OCI-M2 (cell line): ENCODE data around the gene QPCTL.

ENCODE experiments used
- DNase-seq: peaks from one replicate; lab custom pipeline; 2025; ENCODE audit not compliant: unreplicated experiment; lab: John Stamatoyannopoulos, UW

QPCTL gene

GRCh38 chr19:45692187-45693105, at the start of gene QPCTL:
Gene QPCTL, plus strand, starts transcription at chr19:45692666. Its CDS starts 38 bp downstream, at chr19:45692704.
- DNase-seq, result peak; percentile 99

GRCh38 chr19:45643024-45643926, 49.2 kb upstream of the QPCTL start:
- peak; percentile 88 for DNase-seq

GRCh38 chr19:45643927-45644771, 48.3 kb upstream of the QPCTL start:
- no peak for DNase-seq

DNA sequence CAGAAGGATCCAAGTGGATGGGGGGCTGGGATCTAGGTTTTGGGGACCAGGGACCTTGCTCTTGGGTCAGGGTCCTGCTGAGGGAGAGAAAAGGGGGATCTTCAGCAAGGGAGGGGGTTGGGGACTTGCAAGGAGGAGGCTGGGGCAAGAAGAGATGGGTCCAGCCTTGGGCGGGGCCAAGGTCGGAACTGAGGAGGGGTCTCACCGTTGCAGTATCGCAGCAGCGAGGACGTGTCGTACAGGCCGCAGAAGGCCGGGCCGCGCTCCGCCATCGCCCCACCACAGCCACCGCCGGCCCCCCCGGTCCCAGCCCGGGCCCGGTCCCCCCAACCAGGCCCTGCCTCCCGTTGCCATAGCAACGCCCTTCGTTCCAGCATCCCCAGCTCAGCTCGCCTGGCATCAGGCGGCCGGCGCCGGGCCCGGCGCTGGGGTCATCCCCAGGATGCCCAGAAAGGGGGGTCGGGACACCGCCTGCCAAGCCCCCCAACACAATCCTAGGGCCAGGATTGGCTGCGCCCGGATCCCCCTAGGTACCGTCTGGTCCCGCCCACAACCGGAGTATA, 47.3 kb upstream of the QPCTL start:
- DNase-seq, result no peak

GRCh38 chr19:45645631-45646344, 46.7 kb upstream of the QPCTL start:
- DNase-seq, result no peak

DNA sequence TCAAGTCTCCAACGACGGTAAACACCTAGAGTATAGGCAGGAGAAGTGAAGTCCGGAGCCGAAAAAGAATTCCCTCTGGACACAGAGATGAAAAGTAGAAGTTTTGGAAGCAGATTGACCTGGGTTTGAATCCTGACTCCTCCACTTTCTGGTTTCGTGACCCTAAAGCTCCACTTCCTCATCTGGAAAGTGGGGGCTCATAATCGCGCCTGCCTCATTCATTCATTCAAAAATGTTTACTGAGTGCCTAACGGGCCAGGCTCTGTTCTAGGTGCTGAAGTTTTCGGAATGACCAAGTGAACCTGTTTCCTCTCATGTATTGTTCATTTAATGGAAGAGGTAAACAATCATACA, 46.1 kb upstream of the QPCTL start:
- no peak for DNase-seq

GRCh38 chr19:45650722-45651121, 41.7 kb upstream of the QPCTL start:
- DNase-seq, result no peak

DNA sequence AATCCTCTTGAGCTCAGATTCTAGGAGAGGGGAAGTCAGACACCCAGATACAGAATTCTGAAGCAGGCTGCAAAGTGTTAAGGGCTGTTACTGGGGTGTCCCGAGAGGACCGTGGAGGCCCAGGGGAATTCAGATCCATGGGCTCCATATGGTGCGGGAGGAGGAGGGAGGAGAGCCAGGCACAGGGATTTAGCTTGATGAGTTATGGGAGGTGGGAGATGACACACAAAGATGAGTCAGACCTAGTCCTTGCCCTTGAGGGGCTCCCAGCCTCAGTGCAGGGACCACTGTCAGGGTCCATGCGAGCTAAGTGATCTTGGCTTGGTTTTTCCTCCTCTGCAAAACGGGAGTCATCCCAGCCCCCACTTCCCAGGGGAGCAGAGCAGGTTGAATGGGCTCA, 38.8 kb upstream of the QPCTL start:
- DNase-seq, result no peak

- no peak for DNase-seq
Measured at GRCh38 chr19:45655073-45655472, 37.4 kb upstream of the QPCTL start.

GRCh38 chr19:45657520-45658167, 34.8 kb upstream of the QPCTL start:
- no peak for DNase-seq

DNA sequence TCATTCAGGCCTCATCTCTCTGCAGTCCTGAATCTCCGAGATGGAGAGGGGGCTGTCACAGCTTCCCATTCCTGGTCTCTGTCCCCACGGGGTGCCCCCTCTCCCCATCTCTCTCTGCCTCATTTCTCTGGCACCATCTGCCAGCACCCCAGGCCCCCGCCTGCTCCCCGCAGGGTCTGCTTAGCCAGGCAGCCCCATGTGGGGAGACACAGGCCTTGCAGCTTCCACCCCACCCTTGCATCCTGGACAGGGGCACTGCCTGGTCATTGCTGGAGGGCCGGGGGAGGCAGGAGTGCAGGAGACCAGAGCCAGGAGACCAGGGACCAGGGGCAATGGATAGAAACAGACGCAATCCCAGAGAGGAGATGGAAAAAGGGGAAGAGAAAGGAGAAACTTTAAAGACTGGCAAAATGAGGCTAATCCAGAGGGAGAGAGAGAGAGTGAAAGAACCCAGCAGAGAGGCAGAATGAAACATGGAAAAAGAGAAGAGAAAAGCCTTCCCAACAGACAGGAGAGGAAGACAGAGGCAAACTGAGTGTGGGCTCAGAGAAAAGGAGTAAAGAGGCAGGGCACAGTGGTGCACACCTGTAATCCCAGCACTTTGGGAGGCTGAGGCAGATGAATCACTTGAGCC, 33.3 kb upstream of the QPCTL start:
- no peak for DNase-seq

GRCh38 chr19:45660636-45661035, 31.8 kb upstream of the QPCTL start:
- DNase-seq, result no peak

GRCh38 chr19:45663800-45664199, 28.7 kb upstream of the QPCTL start:
- no peak for DNase-seq

GRCh38 chr19:45664575-45664974, 27.9 kb upstream of the QPCTL start:
- DNase-seq, result no peak

GRCh38 chr19:45667620-45668341, 24.7 kb upstream of the QPCTL start, which contains the start of gene GIPR:
Gene GIPR, plus strand, starts transcription at chr19:45668221. Its CDS starts 1,300 bp downstream, at chr19:45669521.
- DNase-seq, result peak; percentile 72

- DNase-seq, result no peak
Measured at GRCh38 chr19:45668342-45668871, 24.1 kb upstream of the QPCTL start.

DNA sequence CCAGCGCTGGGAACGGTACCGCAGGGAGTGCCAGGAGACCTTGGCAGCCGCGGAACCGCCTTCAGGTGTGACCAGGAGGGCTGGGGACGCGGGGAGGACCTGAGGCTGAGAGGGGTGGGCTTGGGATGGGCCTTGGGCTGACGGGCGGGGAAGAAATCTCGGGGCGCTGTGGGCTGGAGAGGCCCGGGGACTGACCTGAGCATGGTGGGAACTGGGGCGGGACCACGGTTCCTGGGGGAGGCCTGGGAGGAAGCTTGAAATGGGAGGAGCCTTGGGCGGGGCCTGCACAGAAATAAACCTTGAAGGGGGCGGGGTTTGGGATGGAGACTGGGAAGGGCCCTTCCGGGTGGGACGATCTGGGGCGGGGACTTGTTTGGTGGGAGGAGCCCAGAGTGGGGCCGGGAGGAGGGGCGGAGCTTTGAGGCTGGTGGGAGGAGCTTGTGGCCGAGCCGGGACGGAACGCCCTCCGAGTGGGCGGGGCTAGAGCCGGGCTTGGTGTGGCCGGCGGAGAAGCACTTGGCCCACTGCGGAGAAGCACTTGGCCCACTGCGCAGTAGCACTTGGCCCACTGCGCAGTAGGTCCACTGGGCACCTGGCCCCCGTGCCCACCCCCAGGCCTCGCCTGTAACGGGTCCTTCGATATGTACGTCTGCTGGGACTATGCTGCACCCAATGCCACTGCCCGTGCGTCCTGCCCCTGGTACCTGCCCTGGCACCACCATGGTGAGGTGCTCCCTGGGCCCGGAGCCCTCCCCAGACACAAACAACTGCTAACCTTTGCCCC, 21.6 kb upstream of the QPCTL start:
- no peak for DNase-seq
